K562 (cell line): ENCODE measurements around the gene PLEKHG4B. TPM values are rescaled to one million over a fixed set of nuclear protein-coding genes. Genes with fewer than 3 reads are reported as not detected.
A peak's percentile ranks its signal among the peaks of the same experiment; 100 is the strongest.

Experiments used
- CEBPB ChIP-seq: fragments of 450-650 bp; IDR thresholded peaks from 2 replicates; pipeline ENCODE4 v1.6.1; 2016; ENCODE audit warnings: missing genetic modification characterization, missing compliant biosample characterization
- E2F5 ChIP-seq: sonication (generic); formaldehyde crosslinking; IDR thresholded peaks from 2 replicates; pipeline ENCODE4 v1.8.0; 2022; ENCODE audit warnings: mild to moderate bottlenecking, missing genetic modification reagents
- MAFG ChIP-seq: fragments of 450-650 bp; conservative IDR thresholded peaks from 2 replicates; pipeline ENCODE4 v1.6.1; 2016; ENCODE audit warnings: missing genetic modification characterization, missing compliant biosample characterization
- MAFK ChIP-seq: IDR thresholded peaks from 2 replicates; pipeline ENCODE4 v1.6.1; 2011; ENCODE audit warnings: low read length, improper control_type of control experiment
- MNT ChIP-seq, 2 experiments: fragments of 450-650 bp; conservative IDR thresholded peaks; 2 replicates each; pipeline ENCODE4 v1.6.1; 2017; ENCODE audit warnings: mild to moderate bottlenecking in 2 of 2, moderate library complexity in 2 of 2
- MYC ChIP-seq, 2 experiments: fragments of 250-450 bp in 1 of 2; sonication (Bioruptor Pico) in 1 of 2; IDR thresholded peaks; 2 replicates each; pipeline versions ENCODE4 v1.5.1 to v1.6.1; 2012 to 2021; ENCODE audit warnings: low read depth in 2 of 2, borderline replicate concordance in 1 of 2, improper control_type of control experiment in 1 of 2, low read length in 1 of 2, mild to moderate bottlenecking in 1 of 2, moderate library complexity in 1 of 2
- NR2C2 ChIP-seq, 2 experiments: fragments of 200-800 bp in 1 of 2; sonication (Bioruptor generic) in 1 of 2; sonication (generic) in 1 of 2; formaldehyde crosslinking in 1 of 2; IDR thresholded peaks; 2 replicates each; pipeline versions ENCODE4 v1.6.1 to v1.8.0; 2016 to 2022; ENCODE audit warnings: mild to moderate bottlenecking in 1 of 2, missing compliant biosample characterization in 1 of 2, missing genetic modification characterization in 1 of 2, missing genetic modification reagents in 1 of 2
- PCBP2 ChIP-seq: fragments of 200-400 bp; formaldehyde crosslinking; IDR thresholded peaks from 2 replicates; pipeline ENCODE4 v1.6.1; 2018; ENCODE audit warnings: low read length, low read depth, mild to moderate bottlenecking, moderate library complexity; ENCODE audit not compliant: poor library complexity, severe bottlenecking
- POLR3G ChIP-seq: IDR thresholded peaks from 2 replicates; pipeline ENCODE4 v1.6.1; 2011; ENCODE audit not compliant: insufficient read length, insufficient replicate concordance; ENCODE audit errors: extremely low read depth
- RBM39 ChIP-seq: fragments of 200-400 bp; formaldehyde crosslinking; optimal IDR thresholded peaks from 2 replicates; pipeline ENCODE3; 2018; ENCODE audit warnings: low read depth, low read length
- SAP30 ChIP-seq: fragments of 200-600 bp; sonication (generic); IDR thresholded peaks from 2 replicates; pipeline ENCODE4 v1.6.1; 2012; ENCODE audit warnings: borderline replicate concordance, low read depth, mild to moderate bottlenecking, moderate library complexity, low read length, control low read depth, inconsistent platforms; ENCODE audit not compliant: insufficient read depth, poor library complexity, severe bottlenecking
- TARDBP ChIP-seq: fragments of 450-650 bp; IDR thresholded peaks from 2 replicates; pipeline ENCODE4 v1.6.1; 2016
- VEZF1 ChIP-seq: fragments of 200-800 bp; sonication (Bioruptor generic); IDR thresholded peaks from 2 replicates; pipeline ENCODE4 v1.6.1; 2017; ENCODE audit warnings: missing genetic modification characterization, missing compliant biosample characterization
- ZNF324 ChIP-seq: fragments of 250-450 bp; sonication (Bioruptor Pico); IDR thresholded peaks from 2 replicates; pipeline ENCODE4 v1.4.0; 2020; ENCODE audit warnings: mild to moderate bottlenecking
- ZNF609 ChIP-seq: sonication (generic); formaldehyde crosslinking; IDR thresholded peaks from 2 replicates; pipeline ENCODE4 v1.8.1; 2023; ENCODE audit warnings: missing genetic modification reagents, mild to moderate bottlenecking, borderline replicate concordance
- polyA plus RNA-seq, 8 experiments: library from polyadenylated mRNA; depleted of rRNA in 4 of 8; stranded (reverse) in 5 of 8; unstranded in 3 of 8; fragments of >200 nt; fragmentation: Nextera tagmentation in 2 of 8; fragmentation: Illumina TruSeq in 1 of 8; extraction: Ambion mirVana in 2 of 8; extraction: Trizol in 1 of 8; gene quantifications; 2 replicates each; pipeline versions ENCODE4 v1.2.1 to v1.2.3, GENCODE V29; 2011 to 2014; ENCODE audit warnings: inconsistent platforms in 1 of 8, missing spikeins in 1 of 8
- total RNA-seq, 7 experiments: library from RNA; depleted of rRNA in 6 of 7; stranded (reverse); fragments of >200 nt in 6 of 7; fragmentation: Illumina TruSeq in 2 of 7; extraction: Trizol in 2 of 7; gene quantifications; 2 replicates each; pipeline versions ENCODE4 v1.2.1 to v1.2.3, GENCODE V29; 2011 to 2021; ENCODE audit warnings: low replicate concordance in 1 of 7

PLEKHG4B gene
- total and polyA plus RNA-seq, 9 of the 15 experiments (the other 6 are each of a cell fraction or from before 2014, with no cell fraction given) = 0.02 TPM; not detected in 8

GRCh38 chr5:119486-120097 is 27.6 kb downstream of the PLEKHG4B start (continued):
- no peak for TF ChIP-seq MYC (IDR thresholded peaks at IDR 0.05; ENCODE audit: low read depth, low read length)
- TF ChIP-seq MYC (CRISPR knock-in tag; IDR thresholded peaks at IDR 0.05; ENCODE audit: borderline replicate concordance, low read depth) = no peak
- no peak for TF ChIP-seq CEBPB (tag)
- TF ChIP-seq MAFK = peak; percentile 80
- no peak for TF ChIP-seq POLR3G
- no peak for TF ChIP-seq VEZF1 (CRISPR knock-in tag)
- no peak for TF ChIP-seq ZNF324 (CRISPR knock-in tag)
- TF ChIP-seq PCBP2 = no peak
- no peak for TF ChIP-seq TARDBP
- TF ChIP-seq ZNF609 (CRISPR knock-in tag) = no peak
- TF ChIP-seq RBM39 = no peak
- TF ChIP-seq MAFG (tag) = peak; percentile 76
- no peak for TF ChIP-seq NR2C2 (CRISPR knock-in tag; IDR thresholded peaks at IDR 0.05)
- no peak for TF ChIP-seq NR2C2 (tag; IDR thresholded peaks at IDR 0.05)
- no peak for TF ChIP-seq SAP30
- TF ChIP-seq MNT (conservative IDR thresholded peaks at IDR 0.05) = no peak
- no peak for TF ChIP-seq E2F5
